Skeletal muscle tissue (tissue), 4 donors: ENCODE data around the gene CHRNA4. TPM values are rescaled to one million over a fixed set of nuclear protein-coding genes. Genes with fewer than 3 reads are reported as not detected.

Experiments used
- H3K27ac ChIP-seq: one replicate; pipeline ENCODE4 v1.7.0; 2013; ENCODE audit warnings: mild to moderate bottlenecking, low read depth, low read length, inconsistent platforms
- H3K27me3 ChIP-seq, 3 donors: one replicate each; pipeline ENCODE4 v1.7.0; 2013; ENCODE audit warnings: low read length in 3 of 3; ENCODE audit not compliant: control insufficient read depth in 3 of 3, insufficient read depth in 3 of 3
- H3K36me3 ChIP-seq, 3 donors: one replicate each; pipeline ENCODE4 v1.7.0; 2013; ENCODE audit warnings: low read length in 3 of 3; ENCODE audit not compliant: control insufficient read depth in 3 of 3, insufficient read depth in 3 of 3
- H3K4me1 ChIP-seq, 3 donors: one replicate each; pipeline ENCODE4 v1.7.0; 2013; ENCODE audit warnings: low read length in 3 of 3, mild to moderate bottlenecking in 3 of 3; ENCODE audit not compliant: control insufficient read depth in 3 of 3, insufficient read depth in 3 of 3
- H3K4me3 ChIP-seq, 3 donors: one replicate each; pipeline ENCODE4 v1.7.0; 2013; ENCODE audit warnings: low read length in 3 of 3
- H3K9ac ChIP-seq, 3 donors: one replicate each; pipeline ENCODE4 v1.7.0; 2013; ENCODE audit warnings: low read length in 3 of 3, mild to moderate bottlenecking in 3 of 3, moderate library complexity in 2 of 3, low read depth in 1 of 3
- H3K9me3 ChIP-seq, 3 donors: one replicate each; pipeline ENCODE4 v1.7.0; 2013; ENCODE audit warnings: low read length in 3 of 3; ENCODE audit not compliant: control insufficient read depth in 3 of 3
- total RNA-seq: library from RNA; depleted of rRNA; stranded (reverse); fragments of >200 nt; gene quantifications from one replicate; pipeline ENCODE4 v1.2.3, GENCODE V29; 2014
- donor health status: Osteomylitis.

CHRNA4 gene
- total RNA-seq, 1 donor from 2014 or later: 0.52 TPM

DNA sequence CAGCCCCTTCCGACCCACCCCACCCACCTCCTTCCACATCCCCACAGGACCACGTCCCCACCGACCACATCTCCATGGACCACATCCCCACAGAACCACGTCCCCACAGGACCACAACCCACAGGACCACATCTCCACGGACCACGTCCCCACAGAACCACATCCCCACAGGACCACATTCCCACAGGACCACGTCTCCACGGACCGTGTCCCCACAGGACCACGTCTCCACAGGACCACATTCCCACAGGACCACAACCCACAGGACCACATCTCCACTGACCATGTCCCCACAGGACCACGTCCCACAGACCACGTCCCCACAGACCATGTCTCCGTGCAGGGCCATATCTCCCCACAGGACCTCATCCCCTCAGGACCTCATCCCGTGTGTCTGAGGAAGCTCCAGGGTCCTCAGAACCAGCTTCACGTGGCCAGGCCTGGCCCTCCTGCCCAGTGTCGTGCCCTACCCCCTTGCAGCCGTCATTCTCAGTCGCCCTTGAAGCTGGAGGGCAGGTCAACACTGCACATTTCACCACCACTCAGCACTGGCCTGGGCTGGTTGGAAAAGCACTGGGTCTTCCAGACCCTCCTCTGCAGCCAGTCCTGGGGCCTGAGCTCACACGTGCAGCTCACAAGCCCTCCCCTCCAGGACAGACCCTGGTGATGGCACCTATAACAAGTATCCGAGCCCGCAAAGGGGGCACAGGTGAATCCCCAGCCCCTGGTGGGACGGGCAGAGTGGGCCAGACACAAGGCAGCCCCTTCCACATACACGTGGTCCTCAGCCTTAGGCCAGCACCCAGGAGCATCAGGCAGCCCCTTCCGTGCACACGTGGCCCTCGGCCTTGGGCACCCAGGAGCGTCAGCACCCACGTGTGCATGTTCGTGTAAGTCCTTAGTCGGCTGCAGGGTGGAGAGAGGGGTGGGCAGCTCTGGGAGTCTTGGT is 3.9 kb downstream of the CHRNA4 start:
- Histone ChIP-seq H3K27ac (no peak overlapping the region), H3K4me3 (no peak overlapping the region), H3K4me1 (no peaks in the 10 kb centered on the region), H3K9ac (no peak overlapping the region), H3K36me3 (no peaks in the 10 kb centered on the region), H3K27me3 (peaks cover 49 to 69% (median 53%) of the 10 kb centered on the region in 3 donors), H3K9me3 (no peaks in the 10 kb centered on the region)

DNA sequence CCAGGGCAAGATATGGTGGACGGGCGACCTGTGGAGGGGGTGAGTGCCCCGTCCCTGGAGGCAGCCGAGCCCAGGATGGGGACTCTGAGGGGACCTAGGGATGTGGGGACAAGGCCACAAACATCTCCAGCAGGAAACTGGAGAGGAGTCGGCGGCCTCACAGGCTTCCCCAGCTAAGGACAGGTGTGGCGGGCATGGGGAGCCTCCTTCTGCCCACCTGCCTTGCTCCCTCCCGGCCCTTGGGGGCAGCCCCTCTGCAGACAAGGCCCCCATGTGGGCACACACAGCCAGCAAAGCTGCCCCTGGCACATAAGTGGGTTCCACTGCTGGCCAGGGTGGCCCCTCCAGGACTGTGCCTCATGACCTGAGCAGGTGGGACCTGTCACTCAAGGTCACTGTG is 4.6 kb downstream of the CHRNA4 start:
- Histone ChIP-seq H3K9ac (no peak overlapping the region), H3K27me3 (peaks cover 51 to 67% (median 55%) of the 10 kb centered on the region in 3 donors), H3K36me3 (no peaks in the 10 kb centered on the region), H3K4me1 (no peaks in the 10 kb centered on the region), H3K4me3 (no peak overlapping the region), H3K9me3 (no peaks in the 10 kb centered on the region), H3K27ac (no peak overlapping the region)

DNA sequence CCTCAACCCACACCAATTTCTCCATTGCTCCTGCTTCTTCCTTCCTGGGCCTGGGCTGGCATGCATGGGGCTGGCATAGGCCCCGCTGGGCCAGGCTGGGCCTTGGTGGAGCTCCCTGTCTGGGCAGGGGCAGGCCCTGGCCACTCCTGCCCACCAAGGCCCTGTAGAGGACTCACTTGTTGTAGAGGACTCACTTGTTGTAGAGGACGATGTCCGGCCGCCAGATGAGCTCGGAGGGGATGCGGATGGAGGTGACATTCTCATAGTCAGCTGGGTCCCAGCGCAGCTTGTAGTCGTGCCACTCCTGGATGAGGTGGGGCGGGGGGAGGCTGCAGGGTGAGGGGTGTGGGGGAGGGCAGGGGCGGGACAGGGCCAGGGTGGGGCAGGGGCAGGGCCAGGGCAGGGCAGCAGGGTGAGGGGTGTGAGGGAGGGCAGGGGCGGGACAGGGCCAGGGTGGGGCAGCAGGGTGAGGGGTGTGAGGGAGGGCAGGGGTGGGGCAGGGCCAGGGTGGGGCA is 5.3 kb downstream of the CHRNA4 start:
- Histone ChIP-seq H3K9ac (no peak overlapping the region), H3K4me1 (no peaks in the 10 kb centered on the region), H3K36me3 (no peaks in the 10 kb centered on the region), H3K9me3 (no peaks in the 10 kb centered on the region), H3K4me3 (no peak overlapping the region), H3K27ac (no peak overlapping the region), H3K27me3 (peaks cover 49 to 66% (median 55%) of the 10 kb centered on the region in 3 donors)

DNA sequence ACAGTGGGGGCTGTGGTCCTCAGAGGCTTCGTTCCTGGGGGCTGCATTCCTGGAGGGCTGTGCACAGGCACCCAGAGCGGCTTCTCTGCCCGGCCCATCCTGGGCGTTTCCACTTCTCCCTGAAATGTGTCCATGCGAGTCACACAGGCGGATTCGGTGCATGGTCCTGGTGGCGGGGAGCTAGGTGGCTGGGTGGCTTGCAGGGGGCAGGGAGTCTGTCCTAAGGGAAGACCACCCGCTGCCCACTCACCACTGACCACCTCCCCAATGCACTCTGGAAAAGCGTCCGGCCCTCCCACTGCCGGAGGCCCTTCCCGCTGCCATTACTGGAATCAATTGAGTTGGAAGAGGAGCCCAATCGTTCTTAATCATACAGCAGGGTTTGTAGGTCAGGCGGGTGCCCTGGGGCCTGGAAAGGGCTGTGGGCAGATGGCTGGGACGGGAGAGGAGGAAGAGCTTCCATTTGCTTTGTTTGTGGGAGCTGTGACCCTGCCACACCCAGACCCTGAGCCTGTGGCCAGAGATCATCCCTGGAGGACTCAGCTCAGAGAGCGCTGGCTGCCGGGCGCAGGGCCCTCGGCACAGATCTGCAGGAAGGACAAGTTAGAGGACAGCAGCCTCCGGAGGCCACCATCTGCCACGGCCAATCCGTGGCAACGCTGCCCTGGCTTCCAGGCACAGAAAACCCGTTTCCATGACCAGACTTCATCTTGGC is 6.4 kb downstream of the CHRNA4 start:
- Histone ChIP-seq H3K9me3 (no peaks in the 10 kb centered on the region), H3K27me3 (peaks cover 39 to 56% (median 47%) of the 10 kb centered on the region in 3 donors), H3K36me3 (no peaks in the 10 kb centered on the region), H3K27ac (no peak overlapping the region), H3K4me3 (no peak overlapping the region), H3K9ac (no peak overlapping the region), H3K4me1 (no peaks in the 10 kb centered on the region)

DNA sequence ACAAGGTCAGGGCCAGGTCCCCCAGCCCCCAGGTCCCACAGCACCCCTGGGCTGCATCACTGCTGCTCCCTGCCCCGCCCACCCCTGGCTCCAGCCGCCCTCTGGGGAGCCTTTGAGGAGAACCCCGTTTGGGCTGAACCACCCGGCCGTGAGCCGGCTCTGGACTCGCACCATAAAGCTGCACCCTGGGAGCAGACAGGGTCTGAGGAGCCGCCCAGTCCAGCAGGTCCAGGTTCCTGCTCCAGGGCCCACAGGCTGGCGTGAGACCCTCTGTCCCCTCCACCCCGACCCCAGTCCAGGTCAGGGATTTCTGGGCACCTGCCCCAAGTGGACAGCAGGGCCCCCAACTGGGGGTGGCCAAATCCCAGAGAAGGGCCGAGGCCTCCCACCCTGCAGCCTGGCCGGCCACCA is 8.3 kb downstream of the CHRNA4 start:
- H3K9me3 ChIP-seq: no peaks in the 10 kb centered on the region
- no peak overlapping the region for H3K9ac ChIP-seq
- no peaks in the 10 kb centered on the region for H3K36me3 ChIP-seq
- H3K27me3 ChIP-seq: peaks cover 23 to 49% (median 40%) of the 10 kb centered on the region in 3 donors
- no peak overlapping the region for H3K27ac ChIP-seq
- no peak overlapping the region for H3K4me3 ChIP-seq
- H3K4me1 ChIP-seq: no peaks in the 10 kb centered on the region

DNA sequence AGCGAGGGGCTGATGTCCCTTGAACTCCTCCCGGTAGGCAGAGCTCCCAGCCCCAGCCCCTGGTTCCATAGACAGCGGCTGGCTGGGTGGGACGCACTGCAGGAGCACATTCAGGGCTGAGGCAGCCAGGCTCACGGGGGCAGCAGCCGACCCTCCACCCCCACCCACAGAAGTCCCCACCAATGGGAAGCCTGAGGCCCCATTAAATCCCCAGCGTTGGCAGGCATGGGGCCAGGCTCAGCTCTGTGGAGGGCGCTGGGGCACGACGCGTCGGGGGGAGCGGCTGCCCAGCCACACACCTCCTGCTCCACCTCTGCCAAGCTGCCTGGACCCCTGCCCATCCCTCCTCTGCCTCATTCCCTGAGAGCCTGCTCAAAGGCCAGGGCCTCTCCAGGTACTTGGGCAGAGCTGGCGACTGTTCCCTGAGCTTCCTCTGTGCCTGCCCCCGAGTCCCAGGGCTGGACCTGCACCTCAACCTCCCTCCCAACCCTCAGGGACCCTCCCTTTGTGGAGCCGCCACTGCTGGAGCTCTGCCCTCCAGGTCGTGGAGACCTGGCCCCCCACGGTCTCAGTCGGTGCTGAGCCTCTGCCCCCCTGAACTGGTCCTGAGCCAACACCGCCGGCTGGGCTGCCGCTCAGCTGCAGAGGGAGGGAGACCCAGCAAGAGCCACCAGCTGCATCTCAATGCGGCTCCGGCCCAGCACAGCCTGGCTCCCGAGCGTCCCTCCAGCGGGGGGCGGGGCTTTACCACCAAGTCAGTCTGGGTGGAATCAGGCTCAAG is 9.1 kb downstream of the CHRNA4 start:
- H3K9ac ChIP-seq: no peak overlapping the region
- peaks cover 21 to 49% (median 42%) of the 10 kb centered on the region in 3 donors for H3K27me3 ChIP-seq
- H3K9me3 ChIP-seq: no peaks in the 10 kb centered on the region
- no peak overlapping the region for H3K27ac ChIP-seq
- H3K36me3 ChIP-seq: no peaks in the 10 kb centered on the region
- no peak overlapping the region for H3K4me3 ChIP-seq
- no peaks in the 10 kb centered on the region for H3K4me1 ChIP-seq

DNA sequence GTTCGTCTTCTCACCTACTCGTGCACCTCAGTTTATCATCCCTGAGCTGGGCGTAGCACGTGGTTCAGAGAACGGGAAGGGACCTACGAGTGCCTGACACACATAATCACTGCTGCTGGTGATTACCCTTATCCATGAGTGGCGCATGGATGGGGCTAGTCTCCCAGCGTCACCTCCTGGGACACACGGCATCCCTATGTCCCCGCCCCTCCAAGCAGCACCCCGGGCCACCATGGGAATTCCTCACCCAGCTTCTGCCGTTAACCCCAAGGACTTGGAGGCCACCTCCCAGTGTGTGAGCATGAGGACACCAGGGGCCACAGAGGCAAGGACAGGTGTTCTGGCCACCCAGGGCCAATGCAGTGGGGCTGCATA is 9.8 kb downstream of the CHRNA4 start:
- peaks cover 25 to 52% (median 49%) of the 10 kb centered on the region in 3 donors for H3K27me3 ChIP-seq
- H3K36me3 ChIP-seq: no peaks in the 10 kb centered on the region
- no peak overlapping the region for H3K9ac ChIP-seq
- H3K4me3 ChIP-seq: no peak overlapping the region
- H3K9me3 ChIP-seq: no peaks in the 10 kb centered on the region
- H3K27ac ChIP-seq: no peak overlapping the region
- H3K4me1 ChIP-seq: no peaks in the 10 kb centered on the region

- Histone ChIP-seq H3K4me3 (no peak overlapping the region), H3K9ac (no peak overlapping the region), H3K36me3 (no peaks in the 10 kb centered on the region), H3K27ac (no peak overlapping the region), H3K4me1 (peaks cover 0 to 2% (median 0%) of the 10 kb centered on the region in 3 donors), H3K27me3 (peaks cover 31 to 57% (median 54%) of the 10 kb centered on the region in 3 donors), H3K9me3 (no peaks in the 10 kb centered on the region)
Observed at GRCh38 chr20:63350597-63351325, 10.4 kb downstream of the CHRNA4 start.

DNA sequence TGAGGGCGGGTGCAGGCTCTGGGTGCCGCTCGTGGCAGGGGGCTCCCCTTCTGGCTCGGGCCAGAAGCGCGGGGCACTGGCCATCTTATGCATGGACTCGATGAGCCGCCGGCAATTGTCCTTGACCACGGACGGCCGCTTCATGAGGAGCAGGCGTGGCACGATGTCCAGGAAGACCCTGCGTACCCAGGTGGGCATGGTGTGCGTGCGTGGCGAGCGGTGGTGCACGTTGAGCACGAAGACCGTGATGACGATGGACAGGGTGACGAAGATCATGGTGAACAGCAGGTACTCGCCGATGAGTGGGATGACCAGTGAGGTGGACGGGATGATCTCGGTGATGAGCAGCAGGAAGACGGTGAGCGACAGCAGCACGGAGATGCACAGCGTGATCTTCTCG is 11.0 kb downstream of the CHRNA4 start:
- H3K9me3 ChIP-seq: no peaks in the 10 kb centered on the region
- H3K27ac ChIP-seq: no peak overlapping the region
- no peak overlapping the region for H3K4me3 ChIP-seq
- H3K4me1 ChIP-seq: peaks cover 0 to 4% (median 0%) of the 10 kb centered on the region in 3 donors
- H3K27me3 ChIP-seq: peaks cover 31 to 59% (median 56%) of the 10 kb centered on the region in 3 donors
- no peaks in the 10 kb centered on the region for H3K36me3 ChIP-seq
- H3K9ac ChIP-seq: no peak overlapping the region
